DMS153 treated with DMSO at 0.1 percent for 48 hours (cell line): ENCODE data around the gene NDRG2.

Source experiments
- DNase-seq: peaks from one replicate; lab custom pipeline; 2025; ENCODE audit not compliant: unreplicated experiment; lab: John Stamatoyannopoulos, UW

Gene NDRG2

GRCh38 chr14:20973501-20973900 lies 51.4 kb downstream of the NDRG2 start:
- DNase-seq, result no peak

GRCh38 chr14:20971705-20972021 lies 53.2 kb downstream of the NDRG2 start:
- DNase-seq, result no peak

GRCh38 chr14:20970983-20971704 lies 53.7 kb downstream of the NDRG2 start:
- DNase-seq, result peak; percentile 60

GRCh38 chr14:20970647-20970982 lies 54.2 kb downstream of the NDRG2 start:
- no peak for DNase-seq

- no peak for DNase-seq
These were observed 55.5 kb downstream of the NDRG2 start for GRCh38 chr14:20969336-20969735.
